ENCODE measurements around the gene PEBP1.

PEBP1 gene

GRCh38 chr12:118183155-118183554, 47.2 kb downstream of the PEBP1 start:
- no peaks in the 10 kb centered on the region for H3F3A ChIP-seq (ENCODE audit: insufficient read depth, low read length)
- no peak for DNase-seq
- no peaks in the 10 kb centered on the region for H3K4me1 ChIP-seq (ENCODE audit: low read length)
- no peaks in the 10 kb centered on the region for H3K27me3 ChIP-seq (replicated peaks; ENCODE audit: insufficient read depth, low read length)
- H3K9ac ChIP-seq (ENCODE audit: low read length) = no peak overlapping the region
- no peaks in the 10 kb centered on the region for H3K79me2 ChIP-seq (ENCODE audit: low read length)
- H2AFZ ChIP-seq (ENCODE audit: low read length) = no peak overlapping the region
- H3K4me2 ChIP-seq (ENCODE audit: low read depth, low read length) = no peak overlapping the region
- no peaks in the 10 kb centered on the region for H3K36me3 ChIP-seq (replicated peaks; ENCODE audit: insufficient read depth, low read length)
- TF ChIP-seq EZH2 (optimal IDR thresholded peaks at IDR 0.05; ENCODE audit: low read depth, low read length) (no peak), EZH2phosphoT487 (IDR thresholded peaks at IDR 0.05; ENCODE audit: low read length) (no peak), CTCF (IDR thresholded peaks at IDR 0.05; ENCODE audit: low read length) (no peak)
- H3K9me2 ChIP-seq (replicated peaks; ENCODE audit: insufficient read depth, low read length) = no peaks in the 10 kb centered on the region
- no peaks in the 10 kb centered on the region for H3K9me3 ChIP-seq (replicated peaks; ENCODE audit: insufficient read depth, low read length)
- H3K27ac ChIP-seq (ENCODE audit: low read length) = no peak overlapping the region
- H3K4me3 ChIP-seq (ENCODE audit: low read length) = no peak overlapping the region
- no peaks in the 10 kb centered on the region for H4K20me1 ChIP-seq (ENCODE audit: insufficient read depth, low read length)

- Histone ChIP-seq H3K9ac (ENCODE audit: low read length) (no peak overlapping the region), H3K4me3 (ENCODE audit: low read length) (no peak overlapping the region), H4K20me1 (ENCODE audit: insufficient read depth, low read length) (no peaks in the 10 kb centered on the region), H2AFZ (ENCODE audit: low read length) (no peak overlapping the region), H3K9me2 (replicated peaks; ENCODE audit: insufficient read depth, low read length) (no peaks in the 10 kb centered on the region), H3K27ac (ENCODE audit: low read length) (no peak overlapping the region), H3K4me1 (ENCODE audit: low read length) (no peaks in the 10 kb centered on the region), H3K27me3 (replicated peaks; ENCODE audit: insufficient read depth, low read length) (no peaks in the 10 kb centered on the region), H3K9me3 (replicated peaks; ENCODE audit: insufficient read depth, low read length) (no peaks in the 10 kb centered on the region), H3F3A (ENCODE audit: insufficient read depth, low read length) (no peaks in the 10 kb centered on the region), H3K79me2 (ENCODE audit: low read length) (no peaks in the 10 kb centered on the region), H3K36me3 (replicated peaks; ENCODE audit: insufficient read depth, low read length) (no peaks in the 10 kb centered on the region), H3K4me2 (ENCODE audit: low read depth, low read length) (no peak overlapping the region)
- TF ChIP-seq EZH2 (optimal IDR thresholded peaks at IDR 0.05; ENCODE audit: low read depth, low read length) (no peak), CTCF (IDR thresholded peaks at IDR 0.05; ENCODE audit: low read length) (no peak), EZH2phosphoT487 (IDR thresholded peaks at IDR 0.05; ENCODE audit: low read length) (no peak)
- no peak for DNase-seq
These were observed 47.8 kb downstream of the PEBP1 start for GRCh38 chr12:118183711-118184110.

- no peak overlapping the region for H2AFZ ChIP-seq (ENCODE audit: low read length)
- H3K79me2 ChIP-seq (ENCODE audit: low read length) = no peaks in the 10 kb centered on the region
- H3K9me3 ChIP-seq (replicated peaks; ENCODE audit: insufficient read depth, low read length) = no peaks in the 10 kb centered on the region
- H3K4me3 ChIP-seq (ENCODE audit: low read length) = no peak overlapping the region
- DNase-seq = no peak
- no peak overlapping the region for H3K9ac ChIP-seq (ENCODE audit: low read length)
- no peaks in the 10 kb centered on the region for H3K27me3 ChIP-seq (replicated peaks; ENCODE audit: insufficient read depth, low read length)
- H4K20me1 ChIP-seq (ENCODE audit: insufficient read depth, low read length) = no peaks in the 10 kb centered on the region
- H3K4me2 ChIP-seq (ENCODE audit: low read depth, low read length) = no peak overlapping the region
- no peaks in the 10 kb centered on the region for H3K4me1 ChIP-seq (ENCODE audit: low read length)
- no peak for TF ChIP-seq CTCF (IDR thresholded peaks at IDR 0.05; ENCODE audit: low read length)
- no peak for TF ChIP-seq EZH2phosphoT487 (IDR thresholded peaks at IDR 0.05; ENCODE audit: low read length)
- TF ChIP-seq EZH2 (optimal IDR thresholded peaks at IDR 0.05; ENCODE audit: low read depth, low read length) = no peak
- no peak overlapping the region for H3K27ac ChIP-seq (ENCODE audit: low read length)
- H3K36me3 ChIP-seq (replicated peaks; ENCODE audit: insufficient read depth, low read length) = no peaks in the 10 kb centered on the region
- no peaks in the 10 kb centered on the region for H3F3A ChIP-seq (ENCODE audit: insufficient read depth, low read length)
- no peaks in the 10 kb centered on the region for H3K9me2 ChIP-seq (replicated peaks; ENCODE audit: insufficient read depth, low read length)
These were observed 49.9 kb downstream of the PEBP1 start for GRCh38 chr12:118185602-118186397.
